Neural cell (in vitro differentiated cells): Measurements from ENCODE around the gene GLT1D1. TPM values are rescaled to one million over a fixed set of nuclear protein-coding genes. Genes with fewer than 3 reads are reported as not detected.

Experiments
- H2AFZ ChIP-seq: fragments of 200-600, 300-800 bp; sonication (generic), shearing (Covaris generic); 2 replicates; pipeline ENCODE4 v1.6.0; 2014; ENCODE audit warnings: low read depth, mild to moderate bottlenecking, antibody characterized with exemption, low read length, moderate library complexity
- H3F3A ChIP-seq: fragments of 200-600 bp; shearing (Covaris generic); 2 replicates; pipeline ENCODE4 v1.6.1; 2016; ENCODE audit warnings: mild to moderate bottlenecking, moderate library complexity, mixed read lengths, antibody characterized with exemption, low read length; ENCODE audit not compliant: insufficient read depth, poor library complexity, severe bottlenecking
- H3K27ac ChIP-seq: fragments of 200-600, 300-800 bp; sonication (generic), shearing (Covaris generic); 2 replicates; pipeline ENCODE4 v1.5.1; 2014; ENCODE audit warnings: mild to moderate bottlenecking, low read length, moderate library complexity
- H3K27me3 ChIP-seq: fragments of 300-800, 200-600 bp; sonication (generic), shearing (Covaris generic); 2 replicates; pipeline ENCODE4 v1.6.0; 2014; ENCODE audit warnings: mild to moderate bottlenecking, low read depth, low read length, moderate library complexity; ENCODE audit not compliant: insufficient read depth
- H3K36me3 ChIP-seq: fragments of 300-800, 200-600 bp; sonication (generic), shearing (Covaris generic); 2 replicates; pipeline ENCODE4 v1.5.1; 2014; ENCODE audit warnings: mild to moderate bottlenecking, antibody characterized with exemption, low read length, moderate library complexity; ENCODE audit not compliant: insufficient read depth
- H3K4me2 ChIP-seq: fragments of 300-800, 200-600 bp; sonication (generic), shearing (Covaris generic); 2 replicates; pipeline ENCODE4 v1.6.0; 2014; ENCODE audit warnings: mild to moderate bottlenecking, low read length
- H3K4me3 ChIP-seq: fragments of 300-800, 200-600 bp; sonication (generic), shearing (Covaris generic); 2 replicates; pipeline ENCODE4 v1.5.1; 2014; ENCODE audit warnings: mild to moderate bottlenecking, low read length, moderate library complexity
- H3K79me2 ChIP-seq: fragments of 200-600 bp; shearing (Covaris generic); replicated peaks from 2 replicates; pipeline ENCODE4 v1.6.0; 2014; ENCODE audit warnings: mild to moderate bottlenecking, low read length, moderate library complexity; ENCODE audit not compliant: insufficient read depth
- H3K9ac ChIP-seq: fragments of 300-800, 200-600 bp; sonication (generic), shearing (Covaris generic); 2 replicates; pipeline ENCODE4 v1.6.1; 2016; ENCODE audit warnings: mild to moderate bottlenecking, low read length, mixed read lengths
- H3K9me2 ChIP-seq: fragments of 200-600 bp; shearing (Covaris generic); 2 replicates; pipeline ENCODE4 v1.6.1; 2016; ENCODE audit warnings: mild to moderate bottlenecking, low read length, mixed read lengths; ENCODE audit not compliant: insufficient read depth
- H3K9me3 ChIP-seq: fragments of 200-600, 300-800 bp; sonication (generic), shearing (Covaris generic); 2 replicates; pipeline ENCODE4 v1.6.1; 2016; ENCODE audit warnings: mild to moderate bottlenecking, mixed run types, low read length, moderate library complexity, mixed read lengths
- H4K20me1 ChIP-seq: fragments of 200-600 bp; shearing (Covaris generic); 2 replicates; pipeline ENCODE4 v1.6.1; 2016; ENCODE audit warnings: mild to moderate bottlenecking, mixed run types; ENCODE audit not compliant: insufficient read depth
- EP300 ChIP-seq: fragments of 450-650 bp; conservative IDR thresholded peaks from 2 replicates; pipeline ENCODE4 v1.6.1; 2014; ENCODE audit warnings: antibody characterized with exemption, mild to moderate bottlenecking, moderate library complexity; ENCODE audit not compliant: poor library complexity, severe bottlenecking
- EZH2 ChIP-seq: fragments of 200-600, 300-800 bp; shearing (Covaris generic), sonication (generic); IDR thresholded peaks from 2 replicates; pipeline ENCODE4 v1.6.1; 2014; ENCODE audit warnings: antibody characterized with exemption, low read length, borderline replicate concordance, mild to moderate bottlenecking; ENCODE audit not compliant: insufficient read depth, poor library complexity, severe bottlenecking
- MXI1 ChIP-seq: fragments of 450-650 bp; conservative IDR thresholded peaks from 2 replicates; pipeline ENCODE4 v1.6.1; 2014; ENCODE audit warnings: antibody characterized with exemption, mild to moderate bottlenecking; ENCODE audit not compliant: poor library complexity, severe bottlenecking
- POLR2AphosphoS5 ChIP-seq: IDR thresholded peaks from 2 replicates; pipeline ENCODE4 v1.6.1; 2012
- RAD21 ChIP-seq: fragments of 450-650 bp; conservative IDR thresholded peaks from 2 replicates; pipeline ENCODE4 v1.6.1; 2014; ENCODE audit warnings: antibody characterized with exemption, mild to moderate bottlenecking, moderate library complexity
- SMC3 ChIP-seq: fragments of 450-650 bp; conservative IDR thresholded peaks from 2 replicates; pipeline ENCODE4 v1.6.1; 2014; ENCODE audit warnings: antibody characterized with exemption, mild to moderate bottlenecking, moderate library complexity; ENCODE audit not compliant: poor library complexity
- TAF1 ChIP-seq: IDR thresholded peaks from 2 replicates; pipeline ENCODE4 v1.6.1; 2012; ENCODE audit warnings: low read depth
- polyA plus RNA-seq: library from polyadenylated mRNA; depleted of rRNA; stranded (reverse); fragments of >200 nt; gene quantifications from 2 replicates; pipeline ENCODE4 v1.2.3, GENCODE V29; 2014
- TF ChIP-seq, protein P1 (sequence below): fragments of 450-650 bp; IDR thresholded peaks from 2 replicates; pipeline ENCODE4 v1.5.1; 2014; ENCODE audit warnings: antibody characterized with exemption, mild to moderate bottlenecking, moderate library complexity; ENCODE audit not compliant: poor library complexity, severe bottlenecking
- TF ChIP-seq, protein P2 (sequence below): IDR thresholded peaks from 2 replicates; pipeline ENCODE4 v1.6.1; 2012; ENCODE audit warnings: borderline replicate concordance

The GLT1D1 gene
- polyA plus RNA-seq, 1 donor from 2014 or later, result 3.9 TPM

DNA sequence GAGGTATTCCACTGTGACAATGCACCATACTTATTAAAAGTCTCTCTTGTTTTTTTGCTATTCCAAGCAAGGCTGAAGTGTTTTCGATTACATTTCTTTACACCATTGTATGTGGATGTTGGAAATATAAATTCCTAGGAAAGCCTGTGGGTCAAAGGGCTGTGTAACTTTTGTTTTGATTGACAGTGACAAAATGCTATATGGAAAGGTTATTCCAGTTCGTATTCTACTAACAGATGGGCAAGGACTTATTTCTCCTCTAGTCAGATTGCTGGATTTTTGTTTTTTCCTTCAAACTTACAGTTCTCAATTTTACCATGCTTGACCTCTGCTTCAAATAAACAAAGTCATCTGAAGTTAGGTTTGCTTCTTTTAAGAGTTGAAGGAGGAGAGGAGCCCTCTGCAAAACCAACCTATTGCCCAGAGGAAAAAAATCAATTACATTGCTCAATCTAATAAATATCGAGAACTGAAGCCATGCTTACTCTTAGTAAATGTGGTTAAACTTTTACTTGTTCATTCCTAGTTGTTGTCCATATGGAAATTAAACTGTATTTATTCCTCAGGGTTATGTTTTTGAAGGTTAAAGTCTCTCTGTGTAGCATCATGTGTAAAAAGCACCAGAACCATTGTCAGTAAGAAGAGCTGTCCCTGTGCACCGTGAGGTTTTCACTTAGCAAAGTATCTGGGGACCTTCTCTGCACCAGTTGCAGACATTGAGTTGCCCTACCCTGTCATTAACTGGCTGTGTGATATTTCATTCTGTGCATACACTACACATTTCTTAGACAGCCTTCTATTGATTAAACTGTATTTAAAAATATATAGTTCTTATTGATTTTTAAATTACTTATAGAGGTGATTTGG, 26.9 kb downstream of the GLT1D1 start:
- no peaks in the 10 kb centered on the region for H3K9me2 ChIP-seq
- peaks cover 5% of the 10 kb centered on the region for H3K9me3 ChIP-seq
- no peaks in the 10 kb centered on the region for H3K27me3 ChIP-seq
- no peak overlapping the region for H3K9ac ChIP-seq
- H3K4me3 ChIP-seq, result no peak overlapping the region
- no peak overlapping the region for H3K27ac ChIP-seq
- H4K20me1 ChIP-seq, result no peaks in the 10 kb centered on the region
- no peaks in the 10 kb centered on the region for H3K36me3 ChIP-seq
- no peak overlapping the region for H2AFZ ChIP-seq
- H3F3A ChIP-seq, result no peaks in the 10 kb centered on the region
- TF ChIP-seq EZH2, result no peak
- H3K79me2 ChIP-seq, result no peaks in the 10 kb centered on the region
- no peak overlapping the region for H3K4me2 ChIP-seq

DNA sequence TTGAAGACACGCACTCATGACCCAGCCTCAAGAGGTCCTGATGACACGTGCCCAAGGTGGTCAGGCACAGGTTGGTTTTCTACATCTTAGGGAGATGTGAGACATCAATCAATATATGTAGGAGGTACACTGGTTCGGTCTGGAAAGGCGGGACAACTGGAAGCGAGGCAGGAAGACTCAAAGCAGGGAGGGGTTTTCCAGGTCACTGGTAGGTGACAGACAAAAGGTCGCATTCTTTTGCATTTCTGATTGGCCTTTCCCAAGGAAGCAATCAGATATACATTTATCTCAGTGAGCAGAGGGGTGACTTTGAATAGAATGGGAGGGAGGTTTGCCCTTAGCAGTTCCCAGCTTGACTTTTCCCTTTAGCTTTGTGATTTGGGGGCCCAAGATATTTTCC, 38.6 kb downstream of the GLT1D1 start:
- Histone ChIP-seq H4K20me1 (no peaks in the 10 kb centered on the region), H3K27ac (no peak overlapping the region), H3K79me2 (no peaks in the 10 kb centered on the region), H3K4me2 (no peak overlapping the region), H3K9me3 (no peaks in the 10 kb centered on the region), H2AFZ (no peak overlapping the region), H3K27me3 (no peaks in the 10 kb centered on the region), H3K36me3 (no peaks in the 10 kb centered on the region), H3K9me2 (no peaks in the 10 kb centered on the region), H3F3A (no peaks in the 10 kb centered on the region), H3K9ac (no peak overlapping the region), H3K4me3 (no peak overlapping the region)
- no peak for TF ChIP-seq SMC3
- no peak for TF ChIP-seq EZH2
- no peak for TF ChIP-seq EP300
- TF ChIP-seq MXI1, result no peak
- TF ChIP-seq, protein P1, sequence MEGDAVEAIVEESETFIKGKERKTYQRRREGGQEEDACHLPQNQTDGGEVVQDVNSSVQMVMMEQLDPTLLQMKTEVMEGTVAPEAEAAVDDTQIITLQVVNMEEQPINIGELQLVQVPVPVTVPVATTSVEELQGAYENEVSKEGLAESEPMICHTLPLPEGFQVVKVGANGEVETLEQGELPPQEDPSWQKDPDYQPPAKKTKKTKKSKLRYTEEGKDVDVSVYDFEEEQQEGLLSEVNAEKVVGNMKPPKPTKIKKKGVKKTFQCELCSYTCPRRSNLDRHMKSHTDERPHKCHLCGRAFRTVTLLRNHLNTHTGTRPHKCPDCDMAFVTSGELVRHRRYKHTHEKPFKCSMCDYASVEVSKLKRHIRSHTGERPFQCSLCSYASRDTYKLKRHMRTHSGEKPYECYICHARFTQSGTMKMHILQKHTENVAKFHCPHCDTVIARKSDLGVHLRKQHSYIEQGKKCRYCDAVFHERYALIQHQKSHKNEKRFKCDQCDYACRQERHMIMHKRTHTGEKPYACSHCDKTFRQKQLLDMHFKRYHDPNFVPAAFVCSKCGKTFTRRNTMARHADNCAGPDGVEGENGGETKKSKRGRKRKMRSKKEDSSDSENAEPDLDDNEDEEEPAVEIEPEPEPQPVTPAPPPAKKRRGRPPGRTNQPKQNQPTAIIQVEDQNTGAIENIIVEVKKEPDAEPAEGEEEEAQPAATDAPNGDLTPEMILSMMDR, result no peak
- TF ChIP-seq TAF1, result no peak
- TF ChIP-seq RAD21, result no peak
- TF ChIP-seq, protein P2, sequence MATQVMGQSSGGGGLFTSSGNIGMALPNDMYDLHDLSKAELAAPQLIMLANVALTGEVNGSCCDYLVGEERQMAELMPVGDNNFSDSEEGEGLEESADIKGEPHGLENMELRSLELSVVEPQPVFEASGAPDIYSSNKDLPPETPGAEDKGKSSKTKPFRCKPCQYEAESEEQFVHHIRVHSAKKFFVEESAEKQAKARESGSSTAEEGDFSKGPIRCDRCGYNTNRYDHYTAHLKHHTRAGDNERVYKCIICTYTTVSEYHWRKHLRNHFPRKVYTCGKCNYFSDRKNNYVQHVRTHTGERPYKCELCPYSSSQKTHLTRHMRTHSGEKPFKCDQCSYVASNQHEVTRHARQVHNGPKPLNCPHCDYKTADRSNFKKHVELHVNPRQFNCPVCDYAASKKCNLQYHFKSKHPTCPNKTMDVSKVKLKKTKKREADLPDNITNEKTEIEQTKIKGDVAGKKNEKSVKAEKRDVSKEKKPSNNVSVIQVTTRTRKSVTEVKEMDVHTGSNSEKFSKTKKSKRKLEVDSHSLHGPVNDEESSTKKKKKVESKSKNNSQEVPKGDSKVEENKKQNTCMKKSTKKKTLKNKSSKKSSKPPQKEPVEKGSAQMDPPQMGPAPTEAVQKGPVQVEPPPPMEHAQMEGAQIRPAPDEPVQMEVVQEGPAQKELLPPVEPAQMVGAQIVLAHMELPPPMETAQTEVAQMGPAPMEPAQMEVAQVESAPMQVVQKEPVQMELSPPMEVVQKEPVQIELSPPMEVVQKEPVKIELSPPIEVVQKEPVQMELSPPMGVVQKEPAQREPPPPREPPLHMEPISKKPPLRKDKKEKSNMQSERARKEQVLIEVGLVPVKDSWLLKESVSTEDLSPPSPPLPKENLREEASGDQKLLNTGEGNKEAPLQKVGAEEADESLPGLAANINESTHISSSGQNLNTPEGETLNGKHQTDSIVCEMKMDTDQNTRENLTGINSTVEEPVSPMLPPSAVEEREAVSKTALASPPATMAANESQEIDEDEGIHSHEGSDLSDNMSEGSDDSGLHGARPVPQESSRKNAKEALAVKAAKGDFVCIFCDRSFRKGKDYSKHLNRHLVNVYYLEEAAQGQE, result no peak
- no peak for TF ChIP-seq POLR2AphosphoS5
